IgD-negative memory B cell (primary cell): ENCODE data around the gene DBT. TPM values are rescaled to one million over a fixed set of nuclear protein-coding genes. Genes with fewer than 3 reads are reported as not detected.
A peak's percentile ranks its signal among the peaks of the same experiment; 100 is the strongest.

Experiments
- H3K27ac Mint-ChIP-seq, 3 donors: one replicate each; pipeline ENCODE4 v1.8.0; 2020 to 2022; ENCODE audit warnings: mild to moderate bottlenecking in 3 of 3, mixed read lengths in 3 of 3, moderate library complexity in 1 of 3
- H3K27me3 Mint-ChIP-seq: one replicate; pipeline ENCODE4 v1.8.0; 2021; ENCODE audit warnings: mixed read lengths
- H3K36me3 Mint-ChIP-seq: one replicate; pipeline ENCODE4 v1.8.0; 2020; ENCODE audit warnings: mild to moderate bottlenecking, mixed read lengths
- H3K4me1 Mint-ChIP-seq, 3 donors: one replicate each; pipeline ENCODE4 v1.8.0; 2020 to 2022; ENCODE audit warnings: mixed read lengths in 3 of 3, mild to moderate bottlenecking in 1 of 3
- H3K4me3 Mint-ChIP-seq, 4 donors: one replicate each; pipeline ENCODE4 v1.8.0; 2020 to 2022; ENCODE audit warnings: mild to moderate bottlenecking in 4 of 4, mixed read lengths in 4 of 4, moderate library complexity in 3 of 4
- H3K9me3 Mint-ChIP-seq, 3 donors: one replicate each; pipeline ENCODE4 v1.8.0; 2020 to 2021; ENCODE audit warnings: mixed read lengths in 3 of 3, mild to moderate bottlenecking in 1 of 3
- polyA plus RNA-seq: library from polyadenylated mRNA; unstranded; fragments of 300-500 nt; fragmentation: Illumina TruSeq; gene quantifications from one replicate; pipeline ENCODE4 v1.2.3, GENCODE V29; 2021

The DBT gene
- polyA plus RNA-seq, 1 donor from 2014 or later, result 4.6 TPM

DNA sequence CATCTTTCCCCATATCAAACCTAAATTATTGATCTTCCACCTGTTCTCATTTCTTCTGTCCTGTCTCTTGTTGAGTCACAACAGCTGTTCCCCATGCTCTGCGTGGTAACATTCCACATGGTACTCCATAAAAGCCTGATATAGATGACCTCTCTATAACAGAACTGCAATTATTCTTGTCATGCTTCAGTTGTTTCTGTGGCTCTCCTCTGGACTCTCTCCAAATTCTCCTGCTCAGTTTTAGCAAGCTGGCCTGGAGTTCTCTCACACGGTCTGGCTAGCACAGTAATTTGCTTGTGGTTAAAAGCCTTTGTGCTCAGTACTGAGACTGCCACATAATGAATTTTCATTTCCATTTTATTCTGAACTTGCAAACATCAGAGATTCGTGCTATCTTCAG lies 61.0 kb downstream of the DBT start:
- peaks cover 8 to 11% (median 9%) of the 10 kb centered on the region in 3 donors for H3K4me1 Mint-ChIP-seq
- no peak overlapping the region for H3K4me3 Mint-ChIP-seq
- H3K9me3 Mint-ChIP-seq, result no peaks in the 10 kb centered on the region
- H3K27ac Mint-ChIP-seq, result no peak overlapping the region
- no peaks in the 10 kb centered on the region for H3K27me3 Mint-ChIP-seq
- H3K36me3 Mint-ChIP-seq, result peaks cover 6% of the 10 kb centered on the region

DNA sequence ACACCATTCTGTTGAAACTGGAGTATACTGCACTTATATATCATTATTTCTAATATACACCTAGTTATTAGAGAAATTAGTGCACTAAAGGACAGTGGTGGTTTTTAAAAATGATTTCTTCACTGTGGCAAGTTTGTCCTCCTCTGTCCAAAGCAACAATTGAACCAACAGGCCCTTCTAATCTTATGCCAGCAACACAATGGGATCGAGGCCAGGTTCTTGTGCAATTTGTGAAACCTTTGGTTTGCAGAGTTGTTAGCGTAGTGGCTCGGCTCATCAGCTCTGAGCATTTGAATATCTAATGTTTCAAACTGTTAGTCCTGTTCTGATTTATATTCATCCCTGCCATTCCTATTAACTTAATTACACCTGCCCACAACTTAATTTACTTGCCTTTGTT lies 61.7 kb downstream of the DBT start:
- no peaks in the 10 kb centered on the region for H3K27me3 Mint-ChIP-seq
- H3K9me3 Mint-ChIP-seq, result no peaks in the 10 kb centered on the region
- no peak overlapping the region for H3K4me3 Mint-ChIP-seq
- H3K4me1 Mint-ChIP-seq, result peaks cover 8 to 11% (median 9%) of the 10 kb centered on the region in 3 donors
- H3K36me3 Mint-ChIP-seq, result peaks cover 6% of the 10 kb centered on the region
- no peak overlapping the region for H3K27ac Mint-ChIP-seq

DNA sequence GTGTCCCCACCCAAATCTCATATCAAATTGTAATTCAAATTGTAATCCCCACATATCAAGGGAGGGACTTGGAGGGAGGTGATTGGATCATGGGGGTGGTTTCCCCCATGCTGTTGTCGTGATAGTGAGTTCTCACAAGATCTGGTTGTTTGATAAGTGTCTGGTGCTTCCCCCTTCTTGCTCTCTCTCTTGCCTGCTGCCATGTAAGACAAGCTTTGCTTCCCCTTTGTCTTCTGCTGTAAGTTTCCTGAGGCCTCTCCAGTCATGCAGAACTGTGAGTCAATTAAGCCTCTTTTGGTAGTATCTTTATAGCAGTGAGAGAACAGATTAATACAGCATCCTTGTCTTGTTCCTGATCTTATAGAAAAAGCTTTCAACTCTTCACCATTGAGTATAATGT lies 65.1 kb downstream of the DBT start:
- H3K27ac Mint-ChIP-seq, result peak overlapping the region; percentile 0 to 83 (median 47)
- H3K4me3 Mint-ChIP-seq, result peak overlapping the region in 1 of 4 donors; percentile 63
- H3K4me1 Mint-ChIP-seq, result peaks cover 6 to 11% (median 8%) of the 10 kb centered on the region in 3 donors
- H3K27me3 Mint-ChIP-seq, result no peaks in the 10 kb centered on the region
- no peaks in the 10 kb centered on the region for H3K9me3 Mint-ChIP-seq
- H3K36me3 Mint-ChIP-seq, result no peaks in the 10 kb centered on the region

DNA sequence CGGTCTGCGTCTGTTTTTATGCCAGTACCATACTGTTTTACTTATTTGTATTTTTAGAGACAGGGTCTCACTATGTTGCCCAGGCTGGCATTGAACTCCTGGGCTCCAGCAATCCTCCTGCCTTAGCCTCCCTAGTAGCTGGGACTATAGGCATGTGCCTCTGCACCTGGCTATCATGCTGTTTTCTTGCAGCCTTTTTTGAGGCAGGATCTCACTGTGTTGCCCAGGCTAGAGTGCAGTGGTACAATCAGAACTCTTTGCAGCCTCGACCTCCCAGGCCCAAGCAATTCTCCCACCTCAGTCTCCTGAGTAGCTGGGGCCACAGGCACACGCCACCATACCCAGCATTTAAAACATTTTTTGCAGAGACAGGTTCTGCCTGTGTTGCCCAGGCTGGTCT lies 66.3 kb downstream of the DBT start:
- no peaks in the 10 kb centered on the region for H3K27me3 Mint-ChIP-seq
- no peak overlapping the region for H3K4me3 Mint-ChIP-seq
- H3K4me1 Mint-ChIP-seq, result peaks cover 6 to 11% (median 8%) of the 10 kb centered on the region in 3 donors
- no peaks in the 10 kb centered on the region for H3K9me3 Mint-ChIP-seq
- H3K27ac Mint-ChIP-seq, result peak overlapping the region in 1 of 3 donors; percentile 47
- no peaks in the 10 kb centered on the region for H3K36me3 Mint-ChIP-seq

DNA sequence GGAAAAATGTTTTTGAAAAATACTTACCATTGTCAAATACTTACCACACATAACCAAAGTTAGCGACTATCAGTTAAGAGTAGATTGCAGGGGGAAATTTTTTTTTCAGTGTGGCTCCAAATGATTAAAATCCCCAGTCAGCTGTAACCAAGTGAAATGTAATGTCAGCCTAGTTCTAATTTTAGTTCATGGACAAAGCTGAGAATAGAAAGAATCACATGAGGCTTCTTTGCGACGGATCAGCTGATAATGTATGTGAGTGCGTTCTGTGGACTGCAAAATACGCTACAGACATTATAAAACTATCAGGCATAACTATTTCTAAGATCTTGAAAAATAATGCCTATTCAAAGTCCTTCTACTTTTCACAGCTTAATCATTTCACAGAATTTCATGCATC lies 71.5 kb downstream of the DBT start, which contains the start of gene LRRC39:
TSS of gene LRRC39 (minus strand) at position 166 of the 400 bp plus-strand sequence. CDS start 9,740 bp downstream, outside the sequence.
- Mint-ChIP-seq H3K9me3 (no peaks in the 10 kb centered on the region), H3K4me1 (no peaks in the 10 kb centered on the region), H3K36me3 (peaks cover 3% of the 10 kb centered on the region), H3K27me3 (no peaks in the 10 kb centered on the region), H3K27ac (no peak within 1 kb of the TSS), H3K4me3 (no peak within 1 kb of the TSS)

DNA sequence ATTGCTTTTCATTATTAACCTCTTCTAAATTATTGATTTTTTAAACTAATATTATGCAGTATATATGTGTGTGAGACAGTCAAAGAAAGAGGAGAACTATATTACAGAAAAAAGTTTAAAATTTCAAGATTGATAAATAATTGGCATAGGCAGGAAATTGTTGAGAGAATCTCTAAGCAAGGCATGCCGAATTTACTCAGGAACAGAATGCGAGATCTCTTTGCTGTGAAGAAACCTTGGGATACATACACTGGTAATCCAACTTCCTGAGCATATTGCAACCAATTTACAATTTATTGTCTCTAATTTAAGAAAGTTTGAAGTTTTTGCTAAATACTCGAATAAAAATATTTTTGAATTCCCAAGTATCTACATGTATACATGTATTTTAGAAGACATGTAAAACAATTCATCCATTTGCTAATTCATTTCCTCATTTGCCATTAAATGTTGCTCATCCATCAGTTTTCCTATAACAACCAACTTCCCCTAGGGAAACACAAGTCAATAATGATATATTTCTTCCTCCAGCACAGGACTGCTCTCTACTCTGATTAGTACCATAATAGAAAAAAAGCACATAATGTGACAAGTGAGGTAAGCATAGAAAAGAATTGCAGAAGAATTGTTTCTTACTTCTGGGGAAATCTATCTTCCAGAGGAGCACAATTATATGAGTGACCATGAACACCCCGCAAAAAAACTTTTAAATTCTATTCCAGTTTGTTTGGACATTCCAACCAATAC lies 72.2 kb downstream of the DBT start:
- no peak overlapping the region for H3K27ac Mint-ChIP-seq

DNA sequence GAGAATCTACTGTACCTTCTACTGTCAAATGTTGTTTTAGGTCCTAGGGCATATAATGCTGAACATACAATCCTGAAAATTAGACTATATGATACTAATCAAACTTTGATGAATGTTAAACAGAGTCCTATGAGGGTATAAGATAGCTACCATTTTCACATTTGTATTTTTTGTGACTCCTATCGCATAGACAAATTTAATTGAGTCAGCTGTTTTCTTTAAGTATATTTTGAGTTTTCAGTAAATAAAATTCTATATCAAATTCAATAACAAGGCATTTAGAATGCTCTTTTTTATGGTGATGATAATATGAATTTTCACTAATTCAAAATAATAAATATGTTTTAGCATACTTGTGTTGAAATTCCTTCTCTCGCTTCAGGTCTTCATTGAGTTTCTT lies 81.6 kb downstream of the DBT start:
- H3K4me3 Mint-ChIP-seq, result no peak overlapping the region
- no peaks in the 10 kb centered on the region for H3K4me1 Mint-ChIP-seq
- H3K27ac Mint-ChIP-seq, result no peak overlapping the region
- no peaks in the 10 kb centered on the region for H3K27me3 Mint-ChIP-seq
- no peaks in the 10 kb centered on the region for H3K36me3 Mint-ChIP-seq
- H3K9me3 Mint-ChIP-seq, result no peaks in the 10 kb centered on the region

More for the DNA sequence above, 72.2 kb downstream of the DBT start:
- H3K9me3 Mint-ChIP-seq, result no peaks in the 10 kb centered on the region
- peaks cover 3% of the 10 kb centered on the region for H3K36me3 Mint-ChIP-seq
- no peaks in the 10 kb centered on the region for H3K27me3 Mint-ChIP-seq
- H3K4me3 Mint-ChIP-seq, result no peak overlapping the region
- H3K4me1 Mint-ChIP-seq, result no peaks in the 10 kb centered on the region

DNA sequence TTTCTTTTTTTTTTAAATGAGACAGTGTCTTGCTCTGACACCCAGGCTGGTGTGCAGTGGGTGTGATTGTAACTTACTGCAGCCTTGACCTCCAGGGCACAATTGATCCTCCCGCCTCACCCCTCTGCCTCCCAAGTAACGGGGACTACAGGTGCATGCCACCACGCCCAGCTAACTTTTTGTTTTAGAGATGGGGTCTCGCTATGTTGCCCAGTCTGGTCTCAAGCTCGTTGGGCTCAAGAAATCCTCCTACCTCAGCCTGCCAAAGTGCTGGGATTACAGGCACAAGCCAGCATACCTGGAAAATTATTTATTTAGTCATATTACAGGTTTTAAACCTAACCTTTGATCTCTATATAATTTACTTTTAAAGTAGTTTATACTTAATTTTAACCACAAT lies 84.9 kb downstream of the DBT start:
- Mint-ChIP-seq H3K4me3 (no peak overlapping the region), H3K4me1 (no peaks in the 10 kb centered on the region), H3K9me3 (no peaks in the 10 kb centered on the region), H3K36me3 (peaks cover 1% of the 10 kb centered on the region), H3K27ac (no peak overlapping the region), H3K27me3 (no peaks in the 10 kb centered on the region)

DNA sequence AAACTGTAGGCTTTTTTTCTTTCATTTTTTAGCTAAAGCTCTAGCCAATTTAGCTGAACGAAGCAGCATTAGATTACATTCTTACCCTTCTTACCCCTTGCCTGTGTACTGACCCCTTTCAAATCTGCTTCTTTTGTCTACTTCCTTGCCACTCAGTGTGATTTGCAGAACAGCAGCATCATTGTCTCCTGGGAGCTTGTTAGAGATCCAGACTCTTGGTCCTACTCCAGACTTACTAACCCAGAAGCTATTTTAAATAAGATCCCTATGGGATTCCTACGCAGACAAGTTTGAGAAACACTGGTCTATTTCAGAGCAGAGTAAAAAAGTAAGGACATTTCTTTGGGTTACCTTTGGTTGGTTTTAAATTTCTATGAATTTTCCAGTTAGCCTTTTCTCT lies 85.4 kb downstream of the DBT start:
- Mint-ChIP-seq H3K36me3 (peaks cover 1% of the 10 kb centered on the region), H3K4me3 (no peak overlapping the region), H3K9me3 (no peaks in the 10 kb centered on the region), H3K4me1 (no peaks in the 10 kb centered on the region), H3K27ac (no peak overlapping the region), H3K27me3 (no peaks in the 10 kb centered on the region)

DNA sequence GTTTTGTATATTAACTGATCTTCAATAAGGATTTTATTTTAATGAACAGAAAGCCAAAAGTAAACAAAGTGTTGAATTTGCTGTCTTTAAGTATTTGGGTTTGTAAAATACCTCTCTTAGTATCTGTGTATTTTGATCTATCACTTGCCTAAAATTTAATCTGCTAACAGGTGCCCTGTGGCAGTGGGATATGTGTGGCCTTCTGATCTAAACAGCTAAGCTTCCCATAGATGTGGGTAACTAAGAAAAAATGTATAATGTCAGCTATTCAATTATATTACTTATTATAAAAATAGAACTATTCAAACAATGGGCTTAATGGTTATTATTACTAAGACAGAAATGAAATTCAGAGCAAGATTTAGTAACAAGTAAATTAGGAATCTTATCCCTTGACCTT lies 86.8 kb downstream of the DBT start:
- peaks cover 1% of the 10 kb centered on the region for H3K36me3 Mint-ChIP-seq
- no peaks in the 10 kb centered on the region for H3K27me3 Mint-ChIP-seq
- H3K4me3 Mint-ChIP-seq, result no peak overlapping the region
- no peaks in the 10 kb centered on the region for H3K9me3 Mint-ChIP-seq
- H3K4me1 Mint-ChIP-seq, result no peaks in the 10 kb centered on the region
- no peak overlapping the region for H3K27ac Mint-ChIP-seq

DNA sequence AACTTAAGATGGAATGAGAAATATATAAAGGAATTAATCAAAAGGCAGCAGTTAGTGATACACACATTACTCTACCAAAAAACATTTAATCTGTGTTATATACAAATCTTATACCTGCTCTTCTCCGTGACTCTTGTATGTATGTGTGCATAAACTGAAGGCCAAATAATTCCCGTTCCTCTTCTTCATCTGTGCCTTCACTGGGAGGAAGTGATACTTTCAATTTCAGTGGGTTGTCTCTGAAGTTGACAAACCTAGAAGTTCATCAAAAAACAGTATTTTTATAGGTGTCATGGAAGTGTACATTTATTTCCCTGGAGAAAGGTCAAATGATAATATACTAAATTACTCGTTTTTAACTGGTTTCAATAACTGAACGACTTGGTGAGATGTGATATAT lies 97.4 kb downstream of the DBT start:
- no peak overlapping the region for H3K4me3 Mint-ChIP-seq
- peaks cover 3% of the 10 kb centered on the region for H3K36me3 Mint-ChIP-seq
- H3K27ac Mint-ChIP-seq, result peak overlapping the region in 2 of 3 donors; percentile 1 to 6

DNA sequence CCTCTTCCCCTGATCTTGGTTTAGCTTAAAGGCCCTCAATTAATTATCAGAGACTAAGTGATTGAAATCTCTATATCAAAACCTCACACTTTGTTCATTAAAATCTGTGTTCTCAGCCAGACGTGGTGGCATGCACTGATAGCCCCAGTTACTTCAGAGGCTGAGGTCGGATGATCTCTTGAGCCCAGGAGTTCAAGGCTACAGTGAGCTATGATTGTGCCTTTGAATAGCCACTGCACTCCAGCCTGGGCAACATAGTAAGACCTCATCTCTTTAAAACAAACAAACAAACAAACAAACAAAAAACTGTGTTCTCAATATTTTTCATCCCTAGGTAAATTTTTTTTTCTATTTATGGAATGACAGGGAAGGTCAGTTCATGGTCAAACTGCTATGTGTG lies 98.0 kb downstream of the DBT start:
- H3K36me3 Mint-ChIP-seq, result peaks cover 3% of the 10 kb centered on the region
- H3K4me1 Mint-ChIP-seq, result peaks cover 9 to 13% (median 12%) of the 10 kb centered on the region in 3 donors
- H3K4me3 Mint-ChIP-seq, result no peak overlapping the region
- H3K9me3 Mint-ChIP-seq, result no peaks in the 10 kb centered on the region
- H3K27ac Mint-ChIP-seq, result peak overlapping the region in 2 of 3 donors; percentile 1 to 6
- no peaks in the 10 kb centered on the region for H3K27me3 Mint-ChIP-seq

More for the DNA sequence above, 97.4 kb downstream of the DBT start:
- no peaks in the 10 kb centered on the region for H3K9me3 Mint-ChIP-seq
- no peaks in the 10 kb centered on the region for H3K27me3 Mint-ChIP-seq
- H3K4me1 Mint-ChIP-seq, result peaks cover 9 to 13% (median 12%) of the 10 kb centered on the region in 3 donors

DNA sequence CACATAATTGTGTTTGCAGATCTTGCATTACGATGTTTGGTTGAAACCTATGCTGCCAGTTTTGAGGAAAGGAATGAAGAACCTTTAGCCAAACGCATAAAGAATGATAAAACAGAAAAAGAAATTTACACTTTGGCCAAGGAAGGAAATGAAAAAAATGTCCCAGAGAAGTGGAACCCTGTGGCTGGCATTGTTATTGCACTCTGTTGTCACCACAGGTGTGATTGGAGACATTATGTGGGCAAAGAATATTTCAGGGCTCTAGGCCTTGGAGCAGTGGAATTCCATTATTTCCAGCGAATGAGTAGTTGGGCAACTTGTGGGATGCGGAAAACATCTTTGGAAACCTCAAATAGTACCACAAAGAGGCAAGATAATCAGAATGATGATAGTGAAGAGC lies 101.8 kb downstream of the DBT start:
- Mint-ChIP-seq H3K27me3 (no peaks in the 10 kb centered on the region), H3K4me1 (peaks cover 9 to 13% (median 12%) of the 10 kb centered on the region in 3 donors), H3K27ac (peak overlapping the region in 1 of 3 donors; percentile 64), H3K36me3 (peaks cover 8% of the 10 kb centered on the region), H3K9me3 (no peaks in the 10 kb centered on the region), H3K4me3 (no peak overlapping the region)

DNA sequence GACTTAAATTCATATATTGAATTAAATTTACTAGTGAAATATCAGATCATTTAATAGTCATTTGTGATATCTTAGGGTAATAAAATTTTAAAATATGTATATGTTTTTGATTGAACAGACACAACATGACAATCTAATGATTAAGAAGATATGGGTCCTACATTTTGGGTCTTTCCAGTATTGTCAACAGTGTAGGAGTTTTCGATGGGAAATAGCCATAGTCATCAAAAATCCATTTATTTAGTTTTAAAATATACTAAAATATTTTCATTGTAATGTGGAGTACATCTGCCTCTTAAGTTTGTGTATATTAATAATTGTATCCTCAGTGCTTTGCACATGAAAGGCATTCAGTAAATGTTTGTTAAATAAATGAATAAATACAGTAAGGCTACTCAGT lies 102.7 kb downstream of the DBT start:
- Mint-ChIP-seq H3K27me3 (no peaks in the 10 kb centered on the region), H3K27ac (no peak overlapping the region), H3K36me3 (peaks cover 8% of the 10 kb centered on the region), H3K9me3 (no peaks in the 10 kb centered on the region), H3K4me3 (no peak overlapping the region), H3K4me1 (peaks cover 4 to 7% (median 6%) of the 10 kb centered on the region in 3 donors)

DNA sequence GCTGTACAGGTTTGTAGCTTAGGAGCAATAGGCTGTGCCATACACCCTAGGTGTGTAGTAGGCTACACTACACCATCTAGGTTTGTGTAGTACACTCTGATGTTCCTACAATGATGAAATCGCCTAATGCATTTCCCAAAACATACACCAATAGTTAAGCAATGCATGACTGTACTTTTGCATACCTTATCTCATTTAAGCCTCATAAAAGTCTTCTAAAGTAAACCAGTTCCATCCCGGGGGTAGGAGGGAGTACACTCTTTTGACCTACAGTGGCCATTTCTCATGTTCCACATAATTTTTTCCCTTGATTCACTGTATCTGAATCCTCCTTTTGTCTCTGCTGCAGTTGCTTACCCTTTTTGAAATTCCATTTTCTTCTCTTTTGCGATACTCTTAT lies 104.5 kb downstream of the DBT start:
- Mint-ChIP-seq H3K9me3 (no peaks in the 10 kb centered on the region), H3K27me3 (no peaks in the 10 kb centered on the region), H3K27ac (no peak overlapping the region), H3K4me3 (no peak overlapping the region), H3K36me3 (peaks cover 5% of the 10 kb centered on the region), H3K4me1 (no peaks in the 10 kb centered on the region)

DNA sequence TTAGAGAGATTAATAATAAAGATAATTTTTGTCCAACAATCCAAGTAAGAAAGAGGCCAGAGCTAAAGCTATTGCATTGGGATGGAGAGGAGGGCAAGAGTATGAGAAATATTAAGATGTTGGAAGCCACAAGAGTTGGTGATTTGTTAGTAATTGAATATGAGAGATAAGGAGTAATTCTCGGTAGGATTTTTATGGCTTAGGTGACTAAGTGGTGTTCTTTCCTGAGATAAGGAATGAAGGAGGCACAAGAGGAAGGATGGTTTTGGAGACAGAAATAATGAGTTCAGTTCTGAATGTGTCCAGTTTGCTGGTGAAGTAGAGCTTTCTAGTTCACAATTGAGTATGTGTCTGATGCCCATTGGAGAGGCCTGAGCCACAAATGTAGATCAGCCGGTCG lies 107.3 kb downstream of the DBT start:
- Mint-ChIP-seq H3K36me3 (peaks cover 8% of the 10 kb centered on the region), H3K4me3 (no peak overlapping the region), H3K27ac (no peak overlapping the region), H3K9me3 (no peaks in the 10 kb centered on the region), H3K4me1 (no peaks in the 10 kb centered on the region), H3K27me3 (no peaks in the 10 kb centered on the region)
